Thyroid gland (tissue), 4 donors: Measurements from ENCODE around the gene RPL23.

Source experiments
- CTCF ChIP-seq, 6 experiments: fragments of 200-600 bp in 3 of 6; fragments of 450-650 bp in 3 of 6; sonication (generic) in 3 of 6; IDR thresholded peaks; one replicate each; pipeline ENCODE4 v1.5.1; 2016 to 2019; ENCODE audit warnings: antibody characterized with exemption in 6 of 6, mild to moderate bottlenecking in 2 of 6, inconsistent platforms in 1 of 6, moderate library complexity in 1 of 6
- POLR2A ChIP-seq, 2 donors: fragments of 450-650 bp; IDR thresholded peaks; one replicate each; pipeline ENCODE4 v1.6.1; 2017; ENCODE audit warnings: antibody characterized with exemption in 2 of 2, mild to moderate bottlenecking in 2 of 2, moderate library complexity in 1 of 2

GRCh38 chr17:38873640-38874380, 20.3 kb upstream of the RPL23 start:
- TF ChIP-seq CTCF (IDR thresholded peaks at IDR 0.05) = no peak
- no peak for TF ChIP-seq POLR2A (IDR thresholded peaks at IDR 0.05)
